KMS-11 (cell line): Measurements from ENCODE around the gene GPN2.

Source experiments
- H2AFZ ChIP-seq: fragments of 200-600 bp; sonication (generic); 2 replicates; pipeline ENCODE4 v1.6.1; 2016; ENCODE audit warnings: antibody characterized with exemption, mixed run types, low read depth
- H3K27ac ChIP-seq: fragments of 200-600 bp; sonication (generic); 2 replicates; pipeline ENCODE4 v1.6.1; 2016; ENCODE audit warnings: mild to moderate bottlenecking, mixed run types
- H3K27me3 ChIP-seq: fragments of 200-600 bp; sonication (generic); 2 replicates; pipeline ENCODE4 v1.6.1; 2017; ENCODE audit warnings: mild to moderate bottlenecking, low read depth, mixed run types, moderate library complexity; ENCODE audit not compliant: insufficient read depth
- H3K36me3 ChIP-seq: fragments of 200-600 bp; sonication (generic); 2 replicates; pipeline ENCODE4 v1.6.1; 2017; ENCODE audit warnings: mild to moderate bottlenecking, mixed run types; ENCODE audit not compliant: insufficient read depth
- H3K4me1 ChIP-seq: fragments of 200-600 bp; sonication (generic); 2 replicates; pipeline ENCODE4 v1.6.1; 2016; ENCODE audit warnings: mild to moderate bottlenecking, low read depth, mixed run types; ENCODE audit not compliant: poor library complexity, severe bottlenecking
- H3K4me2 ChIP-seq: fragments of 200-600 bp; sonication (generic); 2 replicates; pipeline ENCODE4 v1.7.0; 2016; ENCODE audit warnings: mild to moderate bottlenecking, mixed run types
- H3K4me3 ChIP-seq: fragments of 200-600 bp; sonication (generic); IDR thresholded peaks from 2 replicates; pipeline ENCODE4 v1.6.1; 2017; ENCODE audit warnings: low read depth, low read length, mixed read lengths; ENCODE audit not compliant: insufficient read depth
- H3K79me2 ChIP-seq: fragments of 200-600 bp; sonication (generic); 2 replicates; pipeline ENCODE4 v1.6.1; 2016; ENCODE audit warnings: low read depth, mixed run types; ENCODE audit not compliant: insufficient read depth
- H3K9ac ChIP-seq: fragments of 200-600 bp; sonication (generic); 2 replicates; pipeline ENCODE4 v1.6.1; 2016; ENCODE audit warnings: mild to moderate bottlenecking, mixed run types
- H4K20me1 ChIP-seq: fragments of 200-600 bp; sonication (generic); 2 replicates; pipeline ENCODE4 v1.6.1; 2016; ENCODE audit warnings: mild to moderate bottlenecking, mixed run types; ENCODE audit not compliant: insufficient read depth
- CTCF ChIP-seq: fragments of 200-600 bp; sonication (generic); conservative IDR thresholded peaks from 2 replicates; pipeline ENCODE4 v1.6.1; 2017; ENCODE audit warnings: low read depth, mild to moderate bottlenecking, antibody characterized with exemption, low read length, moderate library complexity, mixed read lengths

The GPN2 gene

GRCh38 chr1:26921540-26922430, 31.7 kb upstream of the GPN2 start, which contains the start of gene NUDC:
Gene NUDC, plus strand, starts transcription at chr1:26921743. Its CDS starts 106 bp downstream, at chr1:26921849.
- Histone ChIP-seq H3K27ac (peak within 1 kb of the TSS; percentile 68), H4K20me1 (no peaks in the 10 kb centered on the region), H3K4me2 (peak within 1 kb of the TSS; percentile 89), H3K4me3 (peak within 1 kb of the TSS; percentile 82), H2AFZ (peak within 1 kb of the TSS; percentile 70), H3K27me3 (no peaks in the 10 kb centered on the region), H3K36me3 (peaks cover 7% of the 10 kb centered on the region; the same call in 1 of the 2 replicates), H3K4me1 (peaks cover 24% of the 10 kb centered on the region), H3K79me2 (peaks cover 36% of the 10 kb centered on the region), H3K9ac (peak within 1 kb of the TSS; percentile 91)
- TF ChIP-seq CTCF: no peak

GRCh38 chr1:26921126-26921539, 31.1 kb upstream of the GPN2 start:
- Histone ChIP-seq H3K9ac (peak overlapping the region; percentile 91; the same call in 1 of the 2 replicates), H3K79me2 (peaks cover 32% of the 10 kb centered on the region), H3K36me3 (peaks cover 7% of the 10 kb centered on the region; the same call in 1 of the 2 replicates), H3K4me3 (no peak overlapping the region), H3K27ac (peak overlapping the region; percentile 68), H2AFZ (peak overlapping the region; percentile 70), H3K4me1 (peaks cover 24% of the 10 kb centered on the region), H3K4me2 (peak overlapping the region; percentile 89; the same call in 1 of the 2 replicates), H3K27me3 (no peaks in the 10 kb centered on the region), H4K20me1 (no peaks in the 10 kb centered on the region)
- TF ChIP-seq CTCF: no peak

- Histone ChIP-seq H3K36me3 (no peaks in the 10 kb centered on the region), H3K4me3 (no peak overlapping the region), H3K9ac (no peak overlapping the region), H3K4me1 (no peaks in the 10 kb centered on the region), H4K20me1 (no peaks in the 10 kb centered on the region), H3K27me3 (no peaks in the 10 kb centered on the region), H3K27ac (no peak overlapping the region), H2AFZ (no peak overlapping the region), H3K4me2 (no peak overlapping the region), H3K79me2 (no peaks in the 10 kb centered on the region)
- no peak for TF ChIP-seq CTCF
These were observed 25.2 kb upstream of the GPN2 start for GRCh38 chr1:26915204-26915842.

GRCh38 chr1:26913754-26914619, 23.9 kb upstream of the GPN2 start, which contains the start of gene NR0B2:
Gene NR0B2, minus strand, starts transcription at chr1:26913975. Its CDS starts 35 bp downstream, at chr1:26913940.
- no peaks in the 10 kb centered on the region for H3K4me1 ChIP-seq
- no peak for TF ChIP-seq CTCF
- no peak within 1 kb of the TSS for H3K27ac ChIP-seq
- H3K4me2 ChIP-seq: no peak within 1 kb of the TSS
- H3K27me3 ChIP-seq: no peaks in the 10 kb centered on the region
- H3K4me3 ChIP-seq: no peak within 1 kb of the TSS
- H3K9ac ChIP-seq: no peak within 1 kb of the TSS
- H3K36me3 ChIP-seq: no peaks in the 10 kb centered on the region
- no peak within 1 kb of the TSS for H2AFZ ChIP-seq
- no peaks in the 10 kb centered on the region for H4K20me1 ChIP-seq
- H3K79me2 ChIP-seq: no peaks in the 10 kb centered on the region
